ENCODE measurements around the gene ADGRG6.

DNA sequence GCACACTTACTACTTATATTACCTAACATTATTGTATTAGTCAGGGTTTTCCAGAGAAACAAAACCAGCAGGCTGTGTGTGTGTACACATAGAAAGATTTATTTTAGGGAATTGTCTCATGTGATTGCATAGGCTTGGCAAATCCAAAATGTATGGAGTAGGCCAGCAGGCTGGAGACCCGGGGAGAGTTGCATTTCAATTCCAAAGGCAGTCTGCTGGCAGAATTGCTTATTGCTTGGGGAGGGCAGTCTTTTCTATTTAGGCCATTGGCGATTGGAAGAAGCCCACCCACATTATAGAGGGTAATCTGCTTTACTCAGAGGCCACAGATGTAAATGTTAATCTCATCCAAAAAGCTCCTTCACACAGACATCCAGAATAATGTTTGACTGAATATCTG lies 157.0 kb downstream of the ADGRG6 start:
- TF ChIP-seq YY1 (IDR thresholded peaks at IDR 0.05; ENCODE audit: insufficient read depth, insufficient read length) (no peak), SUZ12 (IDR thresholded peaks at IDR 0.05; ENCODE audit: extremely low read depth, insufficient read depth, insufficient read length) (no peak), ZNF274 (IDR thresholded peaks at IDR 0.05; ENCODE audit: low read depth, low read length) (no peak)

Data from NT2/D1 (cell line).